HL-60 (cell line): Measurements from ENCODE around the gene SKAP2.

Experiments
- POLR2AphosphoS5 ChIP-seq: IDR thresholded peaks from 2 replicates; pipeline ENCODE4 v1.6.1; 2012; ENCODE audit warnings: low read depth
- TF ChIP-seq, protein P1 (sequence below): IDR thresholded peaks from one replicate; pipeline ENCODE4 v1.5.1; 2011; ENCODE audit warnings: low read length, control low read depth, inconsistent platforms; ENCODE audit not compliant: insufficient read depth
- TF ChIP-seq, protein P2 (sequence below): IDR thresholded peaks from 2 replicates; pipeline ENCODE4 v1.6.1; 2012; ENCODE audit warnings: low read depth; ENCODE audit not compliant: insufficient replicate concordance

DNA sequence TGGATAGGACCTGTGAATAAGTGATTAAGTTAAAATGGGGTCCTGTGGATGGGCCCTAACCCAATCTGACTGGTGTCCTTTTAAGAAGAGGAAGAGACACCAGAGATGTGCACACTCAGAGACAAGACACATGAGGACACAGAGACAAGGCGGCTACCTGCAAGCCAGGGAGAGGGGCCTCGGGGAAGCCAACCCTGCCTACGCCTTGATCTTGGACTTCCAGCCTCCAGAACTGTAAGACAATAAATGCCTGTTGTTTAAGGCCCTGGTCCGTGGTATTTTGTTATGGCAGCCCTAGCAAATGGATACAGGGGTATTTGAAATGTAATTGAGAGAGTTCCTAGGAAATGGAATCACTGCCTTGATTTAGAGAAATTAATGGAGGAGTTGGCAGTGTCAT is 225.3 kb downstream of the SKAP2 start:
- TF ChIP-seq, protein P1, sequence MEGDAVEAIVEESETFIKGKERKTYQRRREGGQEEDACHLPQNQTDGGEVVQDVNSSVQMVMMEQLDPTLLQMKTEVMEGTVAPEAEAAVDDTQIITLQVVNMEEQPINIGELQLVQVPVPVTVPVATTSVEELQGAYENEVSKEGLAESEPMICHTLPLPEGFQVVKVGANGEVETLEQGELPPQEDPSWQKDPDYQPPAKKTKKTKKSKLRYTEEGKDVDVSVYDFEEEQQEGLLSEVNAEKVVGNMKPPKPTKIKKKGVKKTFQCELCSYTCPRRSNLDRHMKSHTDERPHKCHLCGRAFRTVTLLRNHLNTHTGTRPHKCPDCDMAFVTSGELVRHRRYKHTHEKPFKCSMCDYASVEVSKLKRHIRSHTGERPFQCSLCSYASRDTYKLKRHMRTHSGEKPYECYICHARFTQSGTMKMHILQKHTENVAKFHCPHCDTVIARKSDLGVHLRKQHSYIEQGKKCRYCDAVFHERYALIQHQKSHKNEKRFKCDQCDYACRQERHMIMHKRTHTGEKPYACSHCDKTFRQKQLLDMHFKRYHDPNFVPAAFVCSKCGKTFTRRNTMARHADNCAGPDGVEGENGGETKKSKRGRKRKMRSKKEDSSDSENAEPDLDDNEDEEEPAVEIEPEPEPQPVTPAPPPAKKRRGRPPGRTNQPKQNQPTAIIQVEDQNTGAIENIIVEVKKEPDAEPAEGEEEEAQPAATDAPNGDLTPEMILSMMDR, result no peak
- TF ChIP-seq, protein P2, sequence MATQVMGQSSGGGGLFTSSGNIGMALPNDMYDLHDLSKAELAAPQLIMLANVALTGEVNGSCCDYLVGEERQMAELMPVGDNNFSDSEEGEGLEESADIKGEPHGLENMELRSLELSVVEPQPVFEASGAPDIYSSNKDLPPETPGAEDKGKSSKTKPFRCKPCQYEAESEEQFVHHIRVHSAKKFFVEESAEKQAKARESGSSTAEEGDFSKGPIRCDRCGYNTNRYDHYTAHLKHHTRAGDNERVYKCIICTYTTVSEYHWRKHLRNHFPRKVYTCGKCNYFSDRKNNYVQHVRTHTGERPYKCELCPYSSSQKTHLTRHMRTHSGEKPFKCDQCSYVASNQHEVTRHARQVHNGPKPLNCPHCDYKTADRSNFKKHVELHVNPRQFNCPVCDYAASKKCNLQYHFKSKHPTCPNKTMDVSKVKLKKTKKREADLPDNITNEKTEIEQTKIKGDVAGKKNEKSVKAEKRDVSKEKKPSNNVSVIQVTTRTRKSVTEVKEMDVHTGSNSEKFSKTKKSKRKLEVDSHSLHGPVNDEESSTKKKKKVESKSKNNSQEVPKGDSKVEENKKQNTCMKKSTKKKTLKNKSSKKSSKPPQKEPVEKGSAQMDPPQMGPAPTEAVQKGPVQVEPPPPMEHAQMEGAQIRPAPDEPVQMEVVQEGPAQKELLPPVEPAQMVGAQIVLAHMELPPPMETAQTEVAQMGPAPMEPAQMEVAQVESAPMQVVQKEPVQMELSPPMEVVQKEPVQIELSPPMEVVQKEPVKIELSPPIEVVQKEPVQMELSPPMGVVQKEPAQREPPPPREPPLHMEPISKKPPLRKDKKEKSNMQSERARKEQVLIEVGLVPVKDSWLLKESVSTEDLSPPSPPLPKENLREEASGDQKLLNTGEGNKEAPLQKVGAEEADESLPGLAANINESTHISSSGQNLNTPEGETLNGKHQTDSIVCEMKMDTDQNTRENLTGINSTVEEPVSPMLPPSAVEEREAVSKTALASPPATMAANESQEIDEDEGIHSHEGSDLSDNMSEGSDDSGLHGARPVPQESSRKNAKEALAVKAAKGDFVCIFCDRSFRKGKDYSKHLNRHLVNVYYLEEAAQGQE, result no peak
- TF ChIP-seq POLR2AphosphoS5, result no peak
